Endothelial cell of umbilical vein (primary cell): Measurements from ENCODE around the gene HTR2C. TPM values are rescaled to one million over a fixed set of nuclear protein-coding genes. Genes with fewer than 3 reads are reported as not detected.

Source experiments
- BruUV-seq: library from RNA; stranded (reverse); fragments of 400-500 nt; replicated peaks from 2 replicates; lab custom pipeline; 2021; lab: Mats Ljungman, UMichigan
- CTCF ChIA-PET: fragments of 300-600, 350-600 bp; sonication (Branson Sonifier 250); formaldehyde crosslinking; loops from one replicate; lab custom pipeline; 2021; ENCODE audit warnings: antibody characterized with exemption, inconsistent platforms; lab: Charles Lee
- POLR2A ChIA-PET: fragments of 300-600, 350-600 bp; sonication (Branson Sonifier 250); formaldehyde crosslinking; loops from one replicate; lab custom pipeline; 2021; ENCODE audit warnings: antibody characterized with exemption, inconsistent platforms; lab: Charles Lee
- DNase-seq: peaks from one replicate; pipeline ENCODE4 v3.0.0-alpha.2; 2011; ENCODE audit warnings: low read depth, low spot score
- FAIRE-seq: peaks from 2 replicates; lab custom pipeline; 2011; peaks lifted over from hg19 to GRCh38; lab: Jason Lieb, UNC
- H2AFZ ChIP-seq: 2 replicates; pipeline ENCODE4 v1.6.0; 2012; ENCODE audit warnings: low read depth, low read length, control low read depth, inconsistent platforms
- H3K27ac ChIP-seq: 2 replicates; pipeline ENCODE4 v1.5.1; 2011; ENCODE audit warnings: low read depth, mild to moderate bottlenecking, control low read depth, low read length, moderate library complexity; ENCODE audit not compliant: insufficient read depth
- H3K27me3 ChIP-seq, 2 experiments: 2 replicates each; pipeline versions ENCODE4 v1.6.0 to v1.6.1; 2011; ENCODE audit warnings: low read length in 2 of 2, mixed read lengths in 1 of 2; ENCODE audit not compliant: control insufficient read depth in 2 of 2, insufficient read depth in 2 of 2
- H3K36me3 ChIP-seq, 2 experiments: 2 replicates in 1 of 2; 3 replicates in 1 of 2; pipeline ENCODE4 v1.5.1; 2011; ENCODE audit warnings: low read length in 2 of 2, mild to moderate bottlenecking in 1 of 2, moderate library complexity in 1 of 2; ENCODE audit not compliant: control insufficient read depth in 2 of 2, insufficient read depth in 2 of 2; ENCODE audit errors: extremely low read depth in 1 of 2
- H3K4me1 ChIP-seq: 3 replicates; pipeline ENCODE4 v1.5.1; 2011; ENCODE audit warnings: mild to moderate bottlenecking, low read length; ENCODE audit not compliant: control insufficient read depth, insufficient read depth; ENCODE audit errors: extremely low read depth
- H3K4me2 ChIP-seq: 2 replicates; pipeline ENCODE4 v1.6.1; 2011; ENCODE audit warnings: low read length, control low read depth, mixed read lengths; ENCODE audit not compliant: insufficient read depth
- H3K4me3 ChIP-seq, 3 experiments: fragments of 200-600 bp in 1 of 3; sonication (generic), shearing (Covaris generic) in 1 of 3; replicated peaks in 1 of 3; 2 replicates each; pipeline ENCODE4 v1.5.1; 2011 to 2016; ENCODE audit warnings: control low read depth in 3 of 3, low read length in 3 of 3, mild to moderate bottlenecking in 2 of 3, inconsistent platforms in 1 of 3, low read depth in 1 of 3, moderate library complexity in 1 of 3; ENCODE audit not compliant: insufficient read depth in 1 of 3
- H3K79me2 ChIP-seq: 2 replicates; pipeline ENCODE4 v1.6.0; 2012; ENCODE audit warnings: low read length, inconsistent platforms; ENCODE audit not compliant: control insufficient read depth, insufficient read depth
- H3K9ac ChIP-seq: replicated peaks from 2 replicates; pipeline ENCODE3; 2011; ENCODE audit warnings: low read length, control low read depth; ENCODE audit not compliant: insufficient read depth; ENCODE audit errors: extremely low read depth
- H3K9me1 ChIP-seq: replicated peaks from 3 replicates; pipeline ENCODE4 v1.6.0; 2011; ENCODE audit warnings: mild to moderate bottlenecking, low read length; ENCODE audit not compliant: control insufficient read depth, insufficient read depth; ENCODE audit errors: extremely low read depth
- H3K9me3 ChIP-seq: replicated peaks from 2 replicates; pipeline ENCODE4 v1.5.1; 2012; ENCODE audit warnings: low read length, inconsistent platforms; ENCODE audit not compliant: control insufficient read depth, insufficient read depth
- H4K20me1 ChIP-seq: replicated peaks from 2 replicates; pipeline ENCODE3; 2011; ENCODE audit warnings: mild to moderate bottlenecking, low read length; ENCODE audit not compliant: control insufficient read depth, insufficient read depth; ENCODE audit errors: extremely low read depth
- CTCF ChIP-seq, 2 donors: IDR thresholded peaks; 1 replicate in 1 of 2; 2 replicates in 1 of 2; pipeline ENCODE4 v1.5.1; 2011; ENCODE audit warnings: low read length in 2 of 2, mild to moderate bottlenecking in 2 of 2, moderate library complexity in 2 of 2, control low read depth in 1 of 2, inconsistent platforms in 1 of 2, low read depth in 1 of 2; ENCODE audit not compliant: insufficient read depth in 1 of 2; ENCODE audit errors: extremely low read depth in 1 of 2
- MYC ChIP-seq: IDR thresholded peaks from one replicate; pipeline ENCODE4 v1.6.1; 2011; ENCODE audit warnings: mild to moderate bottlenecking, low read depth, low read length
- dilution Hi-C: fragments of 300-500 bp; cut with MboI; formaldehyde crosslinking; loops from one replicate; pipeline ENCODE4 v1.15.0; 2019; ENCODE audit warnings: low sequenced_read_pairs; ENCODE audit not compliant: extremely low pct_ligation_motif_present
- intact Hi-C: fragments of 100-400 bp; cut with micrococcal nuclease; formaldehyde crosslinking; loops from one replicate; pipeline ENCODE4 v1.10.0; 2022
- polyA plus RNA-seq, 4 experiments: library from polyadenylated mRNA; depleted of rRNA in 3 of 4; stranded (reverse) in 3 of 4; unstranded in 1 of 4; fragments of >200 nt; gene quantifications; 2 replicates each; pipeline versions ENCODE4 v1.2.1 to v1.2.3, GENCODE V29; 2011 to 2012; ENCODE audit warnings: missing spikeins in 1 of 4
- total RNA-seq: library from RNA; stranded (reverse); gene quantifications from 2 replicates; pipeline ENCODE4 v1.2.3, GENCODE V29; 2021

HTR2C gene
- total and polyA plus RNA-seq, 2 donors (not counting 3 experiments of a cell fraction or from before 2014, with no cell fraction given) = not detected

GRCh38 chrX:114619874-114620273 is 36.0 kb downstream of the HTR2C start:
- ChIA-PET CTCF (interaction anchor here (0.7 to 1.6 kb wide), 3 partner anchors 9 to 24 kb away, joined by 3 to 4 read pairs (median 3); no protein-coding TSS in a partner anchor), POLR2A (no interaction called here)
- BruUV-seq = no TSS peak
- intact Hi-C loops = loop anchor here (10.0 kb wide), 1 partner anchor 665 kb away; the partner anchor contains the start of gene LUZP4
- no peaks in the 10 kb centered on the region for H3K4me1 ChIP-seq
- H3K4me2 ChIP-seq = no peak overlapping the region
- dilution Hi-C loops = no loop called here
- H3K36me3 ChIP-seq = no peaks in the 10 kb centered on the region
- H3K9ac ChIP-seq = no peak overlapping the region
- H3K9me1 ChIP-seq = no peaks in the 10 kb centered on the region
- no peaks in the 10 kb centered on the region for H3K79me2 ChIP-seq
- no peak overlapping the region for H3K27ac ChIP-seq
- no peaks in the 10 kb centered on the region for H4K20me1 ChIP-seq
- H3K27me3 ChIP-seq = no peaks in the 10 kb centered on the region
- DNase-seq (peak; percentile 1), FAIRE-seq (peak; percentile 82)
- H2AFZ ChIP-seq = no peak overlapping the region
- TF ChIP-seq CTCF (IDR thresholded peaks at IDR 0.05; ENCODE audit: extremely low read depth in 1 of 2, insufficient read depth in 1 of 2, low read depth in 1 of 2, low read length in 2 of 2) (peak in 1 of 2 donors; percentile 29), MYC (no peak)
- no peaks in the 10 kb centered on the region for H3K9me3 ChIP-seq
- H3K4me3 ChIP-seq = no peak overlapping the region

GRCh38 chrX:114626323-114626722 is 42.4 kb downstream of the HTR2C start:
- no peaks in the 10 kb centered on the region for H4K20me1 ChIP-seq
- TF ChIP-seq MYC = no peak
- TF ChIP-seq CTCF (IDR thresholded peaks at IDR 0.05; ENCODE audit: extremely low read depth in 1 of 2, insufficient read depth in 1 of 2, low read depth in 1 of 2, low read length in 2 of 2) = peak in 1 of 2 donors; percentile 24
- no peaks in the 10 kb centered on the region for H3K9me3 ChIP-seq
- no peaks in the 10 kb centered on the region for H3K27me3 ChIP-seq
- ChIA-PET CTCF (interaction anchor here (0.6 to 3.3 kb wide), 15 partner anchors 11 to 1065 kb away, joined by 3 to 64 read pairs (median 5); partner anchors contain the start of gene IL13RA2), POLR2A (no interaction called here)
- BruUV-seq = no TSS peak
- no peak overlapping the region for H2AFZ ChIP-seq
- H3K27ac ChIP-seq = no peak overlapping the region
- DNase-seq (peak; percentile 4), FAIRE-seq (no peak)
- no peaks in the 10 kb centered on the region for H3K4me1 ChIP-seq
- no peak overlapping the region for H3K9ac ChIP-seq
- no peak overlapping the region for H3K4me2 ChIP-seq
- intact Hi-C loops = loop anchor here (5.0 to 10.0 kb wide), 2 partner anchors 331 to 658 kb away; partner anchors contain the start of gene LUZP4
- H3K79me2 ChIP-seq = no peaks in the 10 kb centered on the region
- dilution Hi-C loops = no loop called here
- H3K9me1 ChIP-seq = no peaks in the 10 kb centered on the region
- H3K36me3 ChIP-seq = no peaks in the 10 kb centered on the region
- H3K4me3 ChIP-seq = no peak overlapping the region
